Measurements from ENCODE around the gene LZTR1. TPM values are rescaled to one million over a fixed set of nuclear protein-coding genes. Genes with fewer than 3 reads are reported as not detected.
"Not testable (repeated sequence)": the region's sequence is repeated elsewhere in the genome, so short reads cannot be mapped to it uniquely, and the experiment has no call there.

Gene LZTR1
- total RNA-seq, 1 donor from 2014 or later, result 91.5 TPM

GRCh38 chr22:21032868-21033688 is 51.0 kb downstream of the LZTR1 start:
- Mint-ChIP-seq H3K9me3 (ENCODE audit: unreplicated experiment) (no peaks in the 10 kb centered on the region), H3K27ac (ENCODE audit: unreplicated experiment) (no peak overlapping the region), H3K4me3 (ENCODE audit: unreplicated experiment) (no peak overlapping the region), H3K27me3 (ENCODE audit: unreplicated experiment) (no peaks in the 10 kb centered on the region), H3K36me3 (ENCODE audit: unreplicated experiment) (no peaks in the 10 kb centered on the region), H3K4me1 (ENCODE audit: unreplicated experiment) (peaks cover 18% of the 10 kb centered on the region)
- no peak for DNase-seq (ENCODE audit: extremely low spot score, unreplicated experiment)
- TF ChIP-seq CTCF (IDR thresholded peaks at IDR 0.05), result no peak

DNA sequence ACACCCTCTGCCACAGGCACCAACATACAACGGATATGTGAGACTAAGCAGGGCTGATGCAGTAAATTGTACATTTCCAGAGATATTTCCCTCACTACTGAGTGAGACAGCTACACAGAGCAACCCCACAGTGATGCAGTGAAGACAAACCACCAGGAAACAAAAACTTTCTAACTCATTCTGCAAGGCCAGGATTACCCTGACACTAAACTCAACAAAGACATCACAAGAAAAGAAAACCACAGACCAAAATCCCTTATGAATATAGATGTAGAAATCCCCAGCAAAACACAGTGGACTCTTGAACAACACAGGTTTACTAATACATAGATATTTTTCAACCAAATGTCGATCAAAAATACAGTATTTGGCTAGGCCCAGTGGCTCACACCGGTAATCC is 51.8 kb downstream of the LZTR1 start:
- DNase-seq (ENCODE audit: extremely low spot score, unreplicated experiment), result no peak
- Mint-ChIP-seq H3K36me3 (ENCODE audit: unreplicated experiment) (no peaks in the 10 kb centered on the region), H3K9me3 (ENCODE audit: unreplicated experiment) (no peaks in the 10 kb centered on the region), H3K4me3 (ENCODE audit: unreplicated experiment) (no peak overlapping the region), H3K4me1 (ENCODE audit: unreplicated experiment) (peaks cover 24% of the 10 kb centered on the region), H3K27me3 (ENCODE audit: unreplicated experiment) (no peaks in the 10 kb centered on the region), H3K27ac (ENCODE audit: unreplicated experiment) (no peak overlapping the region)
- TF ChIP-seq CTCF (IDR thresholded peaks at IDR 0.05), result no peak

DNA sequence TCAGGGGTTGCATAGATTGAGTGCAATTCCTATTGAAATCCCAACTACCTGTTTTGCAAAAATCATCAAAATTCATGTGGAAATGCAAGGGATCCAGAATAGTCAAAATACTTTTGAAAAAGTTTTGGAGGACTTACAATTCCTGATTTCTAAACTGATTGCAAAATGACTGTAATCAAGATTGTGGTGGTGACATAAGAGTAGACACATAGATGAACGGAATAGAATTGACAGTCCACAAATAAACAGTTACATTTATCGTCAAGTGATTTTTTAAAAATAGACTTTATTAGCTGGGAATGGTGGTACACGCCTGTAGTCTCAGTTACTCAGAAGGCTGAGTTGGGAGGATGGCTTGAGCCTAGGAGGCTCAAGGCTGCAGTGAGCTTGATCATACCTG is 52.9 kb downstream of the LZTR1 start:
- H3K27me3 Mint-ChIP-seq (ENCODE audit: unreplicated experiment), result no peaks in the 10 kb centered on the region
- H3K9me3 Mint-ChIP-seq (ENCODE audit: unreplicated experiment), result no peaks in the 10 kb centered on the region
- H3K36me3 Mint-ChIP-seq (ENCODE audit: unreplicated experiment), result no peaks in the 10 kb centered on the region
- DNase-seq (ENCODE audit: extremely low spot score, unreplicated experiment), result no peak
- H3K27ac Mint-ChIP-seq (ENCODE audit: unreplicated experiment), result no peak overlapping the region
- no peak for TF ChIP-seq CTCF (IDR thresholded peaks at IDR 0.05)
- H3K4me3 Mint-ChIP-seq (ENCODE audit: unreplicated experiment), result no peak overlapping the region
- peaks cover 22% of the 10 kb centered on the region for H3K4me1 Mint-ChIP-seq (ENCODE audit: unreplicated experiment)

DNA sequence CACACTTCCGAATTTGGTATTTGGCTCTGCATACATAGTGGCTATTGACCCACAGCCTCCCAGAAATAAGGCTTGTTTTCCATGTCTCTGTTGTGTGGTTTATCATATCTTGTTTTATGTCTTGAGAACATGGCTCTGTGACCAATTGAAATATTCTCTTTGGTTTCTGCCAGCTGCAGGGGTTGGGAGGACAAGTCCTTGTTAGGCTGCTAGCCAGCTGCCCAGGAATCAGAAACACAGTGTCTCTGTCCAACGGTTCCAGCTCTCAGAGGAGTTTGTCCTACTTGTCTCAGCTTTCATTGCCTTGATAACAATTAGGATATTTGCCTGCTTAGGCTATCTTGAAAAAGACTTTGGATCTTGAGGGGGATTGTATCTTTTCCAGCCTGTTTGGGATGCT is 56.3 kb downstream of the LZTR1 start:
- Mint-ChIP-seq H3K27ac (ENCODE audit: unreplicated experiment) (peak overlapping the region; percentile 88), H3K27me3 (ENCODE audit: unreplicated experiment) (no peaks in the 10 kb centered on the region), H3K4me1 (ENCODE audit: unreplicated experiment) (peaks cover 42% of the 10 kb centered on the region), H3K9me3 (ENCODE audit: unreplicated experiment) (no peaks in the 10 kb centered on the region), H3K4me3 (ENCODE audit: unreplicated experiment) (no peak overlapping the region), H3K36me3 (ENCODE audit: unreplicated experiment) (no peaks in the 10 kb centered on the region)
- no peak for TF ChIP-seq CTCF (IDR thresholded peaks at IDR 0.05)
- no peak for DNase-seq (ENCODE audit: extremely low spot score, unreplicated experiment)

DNA sequence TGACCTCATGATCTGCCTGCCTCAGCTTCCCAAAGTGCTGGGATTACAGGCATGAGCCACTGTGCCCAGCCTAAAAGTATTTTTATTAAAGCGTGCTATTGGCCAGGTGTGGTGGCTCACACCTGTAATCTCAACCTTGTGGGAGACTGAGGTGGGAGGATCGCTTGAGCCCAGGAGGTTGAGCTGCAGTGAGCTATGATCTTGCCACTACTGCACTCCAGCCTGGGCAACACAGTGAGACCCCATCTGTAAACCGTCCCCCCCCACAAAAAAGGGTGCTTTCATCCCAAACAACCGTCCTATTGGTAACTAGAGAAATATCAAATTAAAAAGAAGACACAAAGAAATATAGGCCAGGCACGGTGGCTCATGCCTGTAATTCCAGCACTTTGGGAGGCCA is 57.1 kb downstream of the LZTR1 start:
- not testable (repeated sequence) for H3K4me3 Mint-ChIP-seq (ENCODE audit: unreplicated experiment); H3K27ac Mint-ChIP-seq (ENCODE audit: unreplicated experiment); H3K27me3 Mint-ChIP-seq (ENCODE audit: unreplicated experiment); H3K9me3 Mint-ChIP-seq (ENCODE audit: unreplicated experiment); H3K36me3 Mint-ChIP-seq (ENCODE audit: unreplicated experiment); DNase-seq (ENCODE audit: extremely low spot score, unreplicated experiment)
- peaks cover 49% of the 10 kb centered on the region for H3K4me1 Mint-ChIP-seq (ENCODE audit: unreplicated experiment)

All from osteocyte (in vitro differentiated cells).